Mesenchymal stem cell (in vitro differentiated cells and primary cell): ENCODE data around the gene SYT2.

Experiments
- DNase-seq: peaks from one replicate; pipeline ENCODE4 v3.0.0-alpha.2; 2013
- H2AFZ ChIP-seq: one replicate; pipeline ENCODE4 v1.6.1; 2013; ENCODE audit warnings: low read depth, mild to moderate bottlenecking, control low read depth, inconsistent platforms, low read length, moderate library complexity
- H2AK5ac ChIP-seq: 2 replicates; pipeline ENCODE4 v1.6.1; 2013; ENCODE audit warnings: low read length, moderate library complexity, mild to moderate bottlenecking, inconsistent platforms; ENCODE audit not compliant: severe bottlenecking
- H2BK120ac ChIP-seq: one replicate; pipeline ENCODE4 v1.6.1; 2013; ENCODE audit warnings: low read depth, mild to moderate bottlenecking, inconsistent platforms, low read length, moderate library complexity
- H2BK12ac ChIP-seq, 2 experiments: one replicate each; pipeline ENCODE4 v1.6.1; 2013; ENCODE audit warnings: inconsistent platforms in 2 of 2, low read length in 2 of 2, mild to moderate bottlenecking in 2 of 2, moderate library complexity in 2 of 2, control low read depth in 1 of 2
- H2BK15ac ChIP-seq: one replicate; pipeline ENCODE4 v1.6.1; 2013; ENCODE audit warnings: mild to moderate bottlenecking, low read depth, inconsistent platforms; ENCODE audit not compliant: poor library complexity, severe bottlenecking
- H2BK5ac ChIP-seq: 2 replicates; pipeline ENCODE4 v1.6.1; 2013; ENCODE audit warnings: low read depth, mild to moderate bottlenecking, low read length, control low read depth, inconsistent platforms; ENCODE audit not compliant: poor library complexity, severe bottlenecking
- H3K14ac ChIP-seq, 2 experiments: one replicate each; pipeline ENCODE4 v1.6.1; 2013; ENCODE audit warnings: inconsistent platforms in 2 of 2, low read length in 2 of 2, control low read depth in 1 of 2, mild to moderate bottlenecking in 1 of 2, moderate library complexity in 1 of 2
- H3K18ac ChIP-seq, 2 experiments: one replicate each; pipeline ENCODE4 v1.6.1; 2013; ENCODE audit warnings: inconsistent platforms in 2 of 2, low read length in 2 of 2, control low read depth in 1 of 2, low read depth in 1 of 2, mild to moderate bottlenecking in 1 of 2
- H3K23ac ChIP-seq, 2 experiments: one replicate each; pipeline ENCODE4 v1.6.1; 2013; ENCODE audit warnings: inconsistent platforms in 2 of 2, low read length in 2 of 2, mild to moderate bottlenecking in 2 of 2, moderate library complexity in 2 of 2, control low read depth in 1 of 2
- H3K27ac ChIP-seq: 2 replicates; pipeline ENCODE4 v1.5.1; 2013; ENCODE audit warnings: mild to moderate bottlenecking, moderate library complexity, low read length, control low read depth, inconsistent platforms; ENCODE audit not compliant: poor library complexity, severe bottlenecking
- H3K27me3 ChIP-seq, 2 experiments: 2 replicates each; pipeline versions ENCODE4 v1.6.1 to v1.7.0; 2013; ENCODE audit warnings: low read length in 2 of 2, mild to moderate bottlenecking in 2 of 2, moderate library complexity in 2 of 2, control low read depth in 1 of 2, inconsistent platforms in 1 of 2; ENCODE audit not compliant: control insufficient read depth in 1 of 2, insufficient read depth in 1 of 2
- H3K36me3 ChIP-seq, 2 experiments: 2 replicates each; pipeline versions ENCODE4 v1.6.1 to v1.7.0; 2013; ENCODE audit warnings: low read length in 2 of 2, control low read depth in 1 of 2, inconsistent platforms in 1 of 2, low read depth in 1 of 2, mild to moderate bottlenecking in 1 of 2; ENCODE audit not compliant: insufficient read depth in 2 of 2, control insufficient read depth in 1 of 2
- H3K4ac ChIP-seq, 2 experiments: one replicate each; pipeline ENCODE4 v1.6.1; 2013; ENCODE audit warnings: inconsistent platforms in 2 of 2, low read length in 2 of 2, mild to moderate bottlenecking in 2 of 2, moderate library complexity in 2 of 2, control low read depth in 1 of 2, low read depth in 1 of 2
- H3K4me1 ChIP-seq: 2 replicates; pipeline ENCODE4 v1.6.1; 2013; ENCODE audit warnings: low read depth, low read length, control low read depth; ENCODE audit not compliant: control insufficient read depth, insufficient read depth
- H3K4me2 ChIP-seq: 2 replicates; pipeline ENCODE4 v1.6.1; 2013; ENCODE audit warnings: low read length, mild to moderate bottlenecking, inconsistent platforms; ENCODE audit not compliant: poor library complexity, severe bottlenecking
- H3K4me3 ChIP-seq, 2 experiments: 2 replicates each; pipeline versions ENCODE4 v1.5.1 to v1.7.0; 2013; ENCODE audit warnings: low read length in 2 of 2, mild to moderate bottlenecking in 2 of 2, control low read depth in 1 of 2, low read depth in 1 of 2; ENCODE audit not compliant: insufficient read depth in 1 of 2
- H3K79me1 ChIP-seq: replicated peaks from 2 replicates; pipeline ENCODE4 v1.6.1; 2013; ENCODE audit warnings: mild to moderate bottlenecking, control low read depth, low read length, inconsistent platforms; ENCODE audit not compliant: poor library complexity, severe bottlenecking
- H3K9ac ChIP-seq: 2 replicates; pipeline ENCODE4 v1.7.0; 2013; ENCODE audit warnings: mild to moderate bottlenecking, low read length, moderate library complexity
- H3K9me3 ChIP-seq: 2 replicates; pipeline ENCODE4 v1.7.0; 2013; ENCODE audit warnings: mild to moderate bottlenecking, low read length; ENCODE audit not compliant: control insufficient read depth
- H4K8ac ChIP-seq: one replicate; pipeline ENCODE4 v1.6.1; 2013; ENCODE audit warnings: inconsistent platforms, mild to moderate bottlenecking, low read length, moderate library complexity
- H4K91ac ChIP-seq: one replicate; pipeline ENCODE4 v1.6.1; 2013; ENCODE audit warnings: mild to moderate bottlenecking, low read length, inconsistent platforms
- WGBS: methylation state at CpG from one replicate; pipeline ENCODE4 v1.1.7; 2013; ENCODE audit warnings: mixed read lengths; 5-methylcytosine and 5-hydroxymethylcytosine counted together

The SYT2 gene

DNA sequence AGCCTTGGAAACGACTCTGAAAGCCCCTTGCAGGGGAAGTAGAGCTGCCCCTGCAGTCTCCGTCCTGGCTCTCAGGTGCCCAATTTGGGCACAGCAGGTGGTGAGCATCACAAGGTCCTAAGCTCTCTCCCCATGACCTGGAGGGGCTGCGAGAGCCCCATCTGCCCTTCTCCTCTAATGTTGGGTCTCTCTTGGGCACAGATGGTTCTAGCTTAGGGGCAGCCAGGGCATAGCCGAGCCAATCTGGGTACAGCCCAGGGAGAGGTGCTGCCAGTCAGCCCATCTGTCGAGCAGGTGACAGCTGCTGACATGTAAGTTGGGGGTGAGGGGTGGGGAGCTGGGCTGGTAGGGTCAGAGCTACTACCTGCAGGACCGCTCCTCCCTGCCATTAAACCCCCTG, 50.7 kb downstream of the SYT2 start:
- H2AK5ac ChIP-seq: no peak overlapping the region
- H3K27ac ChIP-seq: no peak overlapping the region
- 60% methylated on average over 6 of the region's 6 CpGs for WGBS
- no peak overlapping the region for H3K4ac ChIP-seq
- no peaks in the 10 kb centered on the region for H3K9me3 ChIP-seq
- H2BK120ac ChIP-seq: no peak overlapping the region
- H3K4me2 ChIP-seq: no peak overlapping the region
- H3K36me3 ChIP-seq: no peaks in the 10 kb centered on the region
- H2BK12ac ChIP-seq: no peak overlapping the region
- H3K79me1 ChIP-seq: no peaks in the 10 kb centered on the region
- H4K91ac ChIP-seq: no peak overlapping the region
- H3K27me3 ChIP-seq: peaks cover 90 to 92% of the 10 kb centered on the region in 2 experiments
- no peak overlapping the region for H3K9ac ChIP-seq
- H2AFZ ChIP-seq: no peak overlapping the region
- no peak overlapping the region for H2BK15ac ChIP-seq
- H3K23ac ChIP-seq: no peak overlapping the region
- H3K18ac ChIP-seq: no peak overlapping the region
- peaks cover 3% of the 10 kb centered on the region for H3K4me1 ChIP-seq
- H4K8ac ChIP-seq: no peak overlapping the region
- H3K14ac ChIP-seq: no peak overlapping the region
- no peak overlapping the region for H3K4me3 ChIP-seq
- no peak overlapping the region for H2BK5ac ChIP-seq
- DNase-seq: no peak

GRCh38 chr1:202658769-202659168, 51.5 kb downstream of the SYT2 start:
- no peak overlapping the region for H3K4me3 ChIP-seq
- WGBS: 91% methylated on average over 1 of the region's 2 CpGs
- H3K23ac ChIP-seq: no peak overlapping the region

GRCh38 chr1:202658251-202658759, 51.9 kb downstream of the SYT2 start:
- no peak for DNase-seq
- no peak overlapping the region for H3K4me3 ChIP-seq
- no peak overlapping the region for H3K14ac ChIP-seq
- no peak overlapping the region for H4K8ac ChIP-seq
- no peak overlapping the region for H2BK5ac ChIP-seq
- H3K4me2 ChIP-seq: no peak overlapping the region
- H3K4ac ChIP-seq: no peak overlapping the region
- WGBS: 85% methylated on average over 8 of the region's 8 CpGs
- H3K4me1 ChIP-seq: peaks cover 3% of the 10 kb centered on the region
- H3K9ac ChIP-seq: no peak overlapping the region
- H3K27me3 ChIP-seq: peaks cover 92 to 98% of the 10 kb centered on the region in 2 experiments
- H3K27ac ChIP-seq: no peak overlapping the region
- no peak overlapping the region for H2BK15ac ChIP-seq
- H3K36me3 ChIP-seq: no peaks in the 10 kb centered on the region
- no peak overlapping the region for H2AK5ac ChIP-seq
- no peak overlapping the region for H2BK120ac ChIP-seq
- no peak overlapping the region for H2BK12ac ChIP-seq
- no peaks in the 10 kb centered on the region for H3K9me3 ChIP-seq
- H3K18ac ChIP-seq: no peak overlapping the region
- no peak overlapping the region for H2AFZ ChIP-seq
- no peak overlapping the region for H3K23ac ChIP-seq
- H3K79me1 ChIP-seq: no peaks in the 10 kb centered on the region
- no peak overlapping the region for H4K91ac ChIP-seq

More at GRCh38 chr1:202658769-202659168, 51.5 kb downstream of the SYT2 start:
- H4K91ac ChIP-seq: no peak overlapping the region
- H2BK5ac ChIP-seq: no peak overlapping the region
- H2BK120ac ChIP-seq: no peak overlapping the region
- no peaks in the 10 kb centered on the region for H3K9me3 ChIP-seq
- H3K18ac ChIP-seq: no peak overlapping the region
- no peak for DNase-seq
- no peak overlapping the region for H2AFZ ChIP-seq
- no peak overlapping the region for H3K14ac ChIP-seq
- no peak overlapping the region for H3K9ac ChIP-seq
- no peaks in the 10 kb centered on the region for H3K79me1 ChIP-seq
- H3K27me3 ChIP-seq: peaks cover 95 to 97% of the 10 kb centered on the region in 2 experiments
- H3K36me3 ChIP-seq: no peaks in the 10 kb centered on the region
- H2AK5ac ChIP-seq: no peak overlapping the region
- no peak overlapping the region for H3K4me2 ChIP-seq
- no peak overlapping the region for H2BK15ac ChIP-seq
- H3K4ac ChIP-seq: no peak overlapping the region
- no peak overlapping the region for H3K27ac ChIP-seq
- H3K4me1 ChIP-seq: peaks cover 3% of the 10 kb centered on the region
- no peak overlapping the region for H2BK12ac ChIP-seq
- no peak overlapping the region for H4K8ac ChIP-seq

- Histone ChIP-seq H3K18ac (no peak overlapping the region), H2BK12ac (no peak overlapping the region), H2BK15ac (no peak overlapping the region), H3K27me3 (peaks cover 86 to 98% of the 10 kb centered on the region in 2 experiments), H4K8ac (no peak overlapping the region), H2BK120ac (no peak overlapping the region), H4K91ac (no peak overlapping the region), H3K9me3 (no peaks in the 10 kb centered on the region), H3K36me3 (no peaks in the 10 kb centered on the region), H3K14ac (no peak overlapping the region), H3K4me1 (peaks cover 3% of the 10 kb centered on the region), H2BK5ac (no peak overlapping the region), H3K23ac (no peak overlapping the region), H2AK5ac (no peak overlapping the region), H2AFZ (no peak overlapping the region), H3K4ac (no peak overlapping the region), H3K4me3 (no peak overlapping the region), H3K79me1 (no peaks in the 10 kb centered on the region), H3K9ac (no peak overlapping the region), H3K27ac (no peak overlapping the region), H3K4me2 (no peak overlapping the region)
- WGBS: 66% methylated on average over 4 of the region's 7 CpGs
- DNase-seq: peak; percentile 61
These were observed 53.2 kb downstream of the SYT2 start for GRCh38 chr1:202656951-202657646.
